NCI-H510A treated with DMSO at 0.1 percent for 48 hours (cell line): ENCODE measurements around the gene MRPL36.
A peak's percentile ranks its signal among the peaks of the same experiment; 100 is the strongest.
"Not testable (repeated sequence)": the region's sequence is repeated elsewhere in the genome, so short reads cannot be mapped to it uniquely, and the experiment has no call there.

Experiments
- DNase-seq: peaks from one replicate; lab custom pipeline; 2025; lab: John Stamatoyannopoulos, UW

The MRPL36 gene

DNA sequence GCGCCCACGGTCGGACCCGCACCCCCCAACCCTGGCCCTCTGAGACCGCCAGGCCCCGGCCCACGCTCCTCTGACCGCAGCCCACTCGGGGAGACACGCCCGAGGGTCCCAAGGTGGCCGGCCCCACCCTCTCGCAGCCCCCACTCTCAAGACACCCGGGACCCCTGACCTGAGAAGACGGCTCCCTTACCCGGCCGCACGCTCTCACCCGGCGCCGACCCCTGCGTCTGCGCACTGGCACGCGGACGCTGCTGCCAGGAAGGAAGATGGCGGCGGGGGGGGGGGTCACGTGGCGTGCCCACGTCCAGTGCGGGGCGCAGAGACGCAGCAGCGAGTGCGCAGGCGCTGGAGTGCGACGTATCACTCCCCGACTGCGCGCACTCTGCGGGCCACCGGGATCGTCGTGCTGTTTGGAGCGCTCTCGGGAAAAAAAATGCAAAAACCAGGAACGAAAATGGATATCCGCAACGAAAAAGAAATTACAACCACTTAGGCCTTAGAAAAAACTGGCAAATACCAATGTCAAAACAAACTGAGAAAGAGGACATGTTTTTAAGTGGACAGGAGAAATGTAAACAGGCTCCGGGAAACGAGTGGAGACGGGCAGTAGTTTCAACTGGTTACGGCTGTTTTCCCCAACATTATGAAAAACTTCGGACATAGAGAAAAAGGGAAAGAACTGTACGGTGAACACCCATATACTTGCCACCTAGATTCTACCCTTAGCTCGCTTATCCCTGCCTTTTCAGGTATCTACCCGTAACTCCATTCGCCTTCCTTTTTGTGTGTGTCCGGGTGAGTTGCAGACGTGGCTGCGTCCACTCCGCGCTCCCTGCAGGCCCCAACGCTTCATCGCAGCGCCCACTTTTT lies at the start of gene MRPL36:
Gene MRPL36, minus strand, starts transcription at position 236 of the 870 bp plus-strand sequence. CDS start 902 bp downstream, outside the sequence.
- DNase-seq, result peak; percentile 82

DNA sequence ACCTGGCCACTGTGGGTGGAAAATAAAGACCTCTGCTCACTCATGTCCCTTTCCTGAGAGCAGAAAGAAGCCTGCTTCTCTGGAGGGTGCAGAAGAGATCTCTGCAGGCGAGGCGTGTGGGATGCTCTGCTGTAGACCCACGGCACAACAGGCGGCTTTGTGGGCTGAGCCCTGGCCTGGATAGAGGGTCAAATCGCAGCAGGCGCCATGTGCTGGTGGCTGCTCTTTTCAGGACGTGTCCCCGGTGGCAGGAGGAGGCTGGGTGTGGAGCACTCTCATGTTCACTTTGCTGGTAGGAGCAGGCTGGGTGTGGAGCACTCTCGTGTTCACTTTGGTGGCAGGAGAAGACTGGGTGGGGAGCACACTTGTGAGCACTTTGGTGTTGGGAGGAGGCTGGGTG lies 48.0 kb upstream of the MRPL36 start:
- no peak for DNase-seq

DNA sequence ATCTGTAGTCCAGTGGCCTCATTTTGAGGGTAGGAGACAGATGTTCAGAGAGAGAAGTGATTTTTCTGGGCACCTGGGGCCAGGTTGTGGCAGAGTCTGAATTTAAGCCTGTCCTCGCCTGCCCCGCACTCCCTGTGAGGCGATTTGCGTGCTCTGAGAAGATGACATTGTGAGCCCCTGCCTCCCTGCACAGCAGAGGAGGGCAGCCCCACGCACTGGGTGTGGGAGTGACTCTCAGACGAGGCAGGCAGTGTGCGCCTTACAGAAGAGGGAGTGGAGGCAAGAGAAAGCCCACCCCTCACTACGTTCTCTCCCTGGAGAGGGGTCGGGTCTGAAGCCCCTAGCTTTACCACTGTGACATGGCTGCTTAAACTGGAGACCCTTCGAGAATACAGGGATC lies 47.4 kb upstream of the MRPL36 start:
- DNase-seq, result no peak

DNA sequence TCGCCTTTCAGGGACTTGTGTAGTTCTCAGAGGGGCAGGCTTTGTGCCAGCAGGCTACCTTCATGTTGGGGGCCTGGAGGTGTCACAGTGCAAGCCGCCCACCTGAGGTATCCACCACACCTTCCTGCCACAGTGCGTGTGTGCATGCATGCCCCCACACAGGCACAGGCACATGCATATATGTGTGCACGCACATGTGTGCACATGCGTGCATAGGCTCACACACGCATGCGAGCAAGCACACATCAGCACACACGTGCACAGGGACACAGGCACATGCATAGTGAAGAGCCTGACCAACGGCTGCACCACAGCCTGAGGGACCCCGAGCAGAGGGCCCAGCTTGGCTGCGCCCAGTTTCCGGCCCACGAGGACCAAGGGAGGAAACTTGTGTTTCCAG lies 46.9 kb upstream of the MRPL36 start:
- no peak for DNase-seq

DNA sequence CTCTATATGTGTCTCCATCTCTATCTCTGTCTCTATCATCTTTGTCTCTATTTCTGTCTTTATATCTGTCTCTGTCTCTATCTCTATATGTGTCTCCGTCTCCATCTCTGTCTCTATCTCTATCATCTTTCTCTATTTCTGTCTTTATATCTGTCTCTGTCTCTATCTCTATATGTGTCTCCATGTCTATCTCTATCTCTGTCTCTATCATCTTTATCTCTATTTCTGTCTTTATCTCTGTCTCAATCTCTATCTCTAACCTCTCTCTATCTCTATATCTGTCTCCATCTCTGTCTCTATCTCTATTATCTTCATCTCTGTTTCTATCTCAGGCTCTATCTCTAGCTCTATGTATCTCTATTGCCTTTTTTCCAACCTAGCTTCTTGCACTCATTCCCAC lies 46.1 kb upstream of the MRPL36 start:
- no peak for DNase-seq

DNA sequence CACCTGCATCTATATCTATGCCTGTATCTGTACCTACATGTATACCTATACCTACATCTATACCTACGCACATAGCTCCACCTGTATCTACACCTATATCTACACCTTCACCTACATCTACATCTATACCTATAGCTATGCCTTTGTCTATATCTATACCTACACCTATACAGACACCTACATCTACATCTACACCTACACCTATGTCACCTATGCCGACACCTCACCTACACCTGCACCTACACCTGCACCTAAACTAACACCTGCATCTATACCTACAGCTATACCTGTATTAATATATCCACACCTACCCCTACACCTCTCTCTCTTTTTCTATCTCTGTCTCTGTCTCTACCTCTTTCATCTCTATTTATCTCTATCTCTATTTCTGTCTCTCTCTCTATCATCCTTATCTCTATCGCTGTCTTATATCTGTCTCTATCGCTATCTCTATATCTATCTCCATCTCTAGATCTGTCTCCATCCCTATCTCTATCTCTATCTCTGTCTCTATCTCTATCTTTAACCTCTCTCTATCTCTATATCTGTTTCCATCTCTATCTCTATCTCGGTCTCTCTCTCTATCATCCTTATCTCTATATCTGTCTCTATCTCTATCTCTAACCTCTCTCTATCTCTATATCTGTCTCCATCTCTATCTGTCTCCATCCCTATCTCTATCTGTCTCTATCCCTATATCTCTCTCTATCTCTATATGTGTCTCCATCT lies 45.2 kb upstream of the MRPL36 start:
- no peak for DNase-seq

DNA sequence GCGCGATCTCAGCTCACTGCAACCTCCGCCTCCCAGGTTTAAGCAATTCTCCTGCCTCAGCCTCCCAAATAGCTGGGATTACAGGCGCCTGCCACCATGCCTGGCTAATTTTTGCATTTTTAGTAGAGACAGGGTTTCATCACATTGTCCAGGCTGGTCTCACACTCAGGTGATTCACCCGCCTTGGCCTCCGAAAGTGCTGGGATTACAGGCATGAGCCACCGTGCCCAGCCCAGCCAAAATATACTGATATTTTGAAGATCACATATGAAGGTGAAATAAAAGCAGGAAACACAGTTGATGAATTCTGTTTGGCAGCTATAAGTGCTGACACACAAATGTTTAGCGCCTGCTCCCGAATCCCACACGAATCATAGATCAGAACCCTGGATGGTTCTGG lies 44.1 kb upstream of the MRPL36 start:
- DNase-seq, result not testable (repeated sequence)

DNA sequence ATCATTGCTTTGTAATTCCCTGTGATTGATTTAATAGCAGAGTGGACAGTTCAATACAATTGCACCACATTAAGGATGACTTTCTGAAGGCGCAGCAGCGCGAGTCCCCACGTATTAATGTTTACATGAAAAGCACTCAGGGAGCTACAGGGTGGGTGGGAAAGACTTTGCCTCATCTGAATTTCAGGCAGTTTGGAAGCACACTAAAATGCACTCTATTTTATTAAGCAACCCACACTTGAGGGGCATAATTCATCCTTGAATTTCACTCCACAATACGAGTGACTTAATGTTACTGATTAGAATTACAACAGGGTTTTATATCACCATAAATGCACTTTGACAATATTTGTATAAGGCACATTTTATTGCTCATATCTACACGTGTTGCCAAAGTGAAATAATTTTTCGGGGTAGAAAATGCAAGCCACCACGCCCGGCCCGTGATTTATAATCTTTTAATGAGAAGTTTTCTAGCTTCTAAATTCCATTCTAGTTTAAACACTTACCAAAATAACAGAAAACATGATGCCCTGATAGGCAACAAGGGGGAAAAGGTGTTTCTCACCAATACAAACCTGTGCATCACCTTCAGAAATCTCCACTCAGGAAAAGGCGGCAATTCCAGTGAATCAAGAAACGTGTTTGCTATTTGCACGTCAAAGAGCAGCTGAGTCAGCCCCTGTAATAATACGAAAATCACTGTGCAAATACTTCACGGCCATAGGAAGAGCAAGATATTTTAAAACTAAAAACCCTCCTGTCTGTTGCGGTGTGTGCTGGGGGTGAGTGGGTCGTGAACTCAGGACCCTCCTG lies 42.6 kb upstream of the MRPL36 start:
- DNase-seq, result no peak

DNA sequence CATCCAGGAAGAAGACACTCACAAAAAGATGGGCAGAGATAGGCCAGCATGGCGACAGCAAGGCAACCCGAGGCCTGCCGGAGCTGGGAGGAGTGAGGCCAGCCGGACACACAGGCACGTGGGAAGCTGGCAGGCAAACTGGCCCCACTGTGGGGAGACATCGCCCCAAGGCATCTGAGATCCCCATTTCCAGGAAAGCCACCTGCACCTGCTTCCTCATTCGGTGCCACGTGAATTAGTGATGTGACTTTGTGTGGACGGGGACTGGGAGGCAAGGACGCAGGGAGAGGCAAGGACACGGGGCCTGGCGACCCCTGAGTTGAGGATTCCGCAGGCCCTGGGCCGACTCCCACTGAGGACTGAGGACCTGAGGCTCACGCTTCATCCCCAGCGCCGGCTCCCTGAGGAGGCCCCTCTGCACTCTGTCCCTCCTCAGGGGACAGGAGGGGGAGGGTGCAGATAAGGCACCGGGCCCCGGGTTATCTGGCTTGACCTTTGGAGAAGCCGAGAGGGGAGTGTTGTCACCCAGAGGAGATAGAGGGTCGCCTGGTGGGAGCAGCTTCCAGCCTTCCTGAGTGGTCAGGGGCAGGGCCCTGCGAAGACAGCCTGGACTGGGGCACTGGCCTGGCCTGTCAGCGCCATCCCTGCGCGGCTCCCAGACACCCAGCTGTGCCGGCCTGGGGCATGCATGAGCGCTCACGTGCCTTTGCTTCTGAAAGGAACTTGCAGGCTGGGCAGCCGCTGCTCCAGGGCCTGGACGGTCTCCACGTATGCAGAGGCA lies 41.3 kb upstream of the MRPL36 start:
- no peak for DNase-seq

DNA sequence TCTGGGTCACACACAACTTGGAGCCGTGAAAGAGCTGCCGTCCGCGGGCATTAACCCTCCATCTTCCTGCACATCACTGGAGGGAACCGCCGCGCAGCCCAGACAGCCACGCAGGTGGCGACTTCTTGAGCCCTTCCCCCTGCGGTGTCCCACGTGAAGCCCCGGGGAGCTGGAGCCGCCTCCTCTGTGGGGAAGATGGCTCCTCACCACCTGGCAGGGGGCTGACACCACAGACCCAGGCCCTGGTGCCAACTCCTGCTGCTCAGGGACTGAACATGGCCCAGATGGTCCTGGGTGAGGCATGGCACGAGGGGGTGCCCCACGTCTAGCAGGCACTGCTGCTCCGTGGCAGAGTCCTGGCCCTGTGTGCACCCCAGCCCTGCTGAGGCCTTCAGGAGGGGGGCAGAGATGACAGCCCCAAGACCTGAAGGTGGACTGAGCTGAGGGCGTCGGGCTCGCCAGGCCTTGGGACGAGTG lies 40.5 kb upstream of the MRPL36 start:
- no peak for DNase-seq

DNA sequence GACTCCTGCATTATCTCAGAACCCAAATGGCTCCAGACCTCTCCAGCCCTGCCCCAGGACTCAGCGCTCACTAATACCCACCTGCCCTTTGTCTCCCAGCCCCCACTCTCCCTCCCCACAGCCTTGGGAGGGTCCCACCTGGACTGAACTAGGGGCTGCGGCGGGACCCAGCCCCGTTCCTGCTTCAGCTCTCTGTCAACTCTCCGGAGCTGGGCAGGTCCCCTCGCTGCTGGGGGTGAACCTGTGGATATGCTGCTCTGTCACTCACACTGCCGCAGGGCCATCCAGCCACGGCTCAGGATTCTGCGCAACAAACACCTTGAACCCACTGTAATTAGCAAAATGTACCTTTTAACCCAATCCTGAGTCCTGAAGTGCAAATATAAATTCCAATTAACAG lies 38.4 kb upstream of the MRPL36 start:
- no peak for DNase-seq

DNA sequence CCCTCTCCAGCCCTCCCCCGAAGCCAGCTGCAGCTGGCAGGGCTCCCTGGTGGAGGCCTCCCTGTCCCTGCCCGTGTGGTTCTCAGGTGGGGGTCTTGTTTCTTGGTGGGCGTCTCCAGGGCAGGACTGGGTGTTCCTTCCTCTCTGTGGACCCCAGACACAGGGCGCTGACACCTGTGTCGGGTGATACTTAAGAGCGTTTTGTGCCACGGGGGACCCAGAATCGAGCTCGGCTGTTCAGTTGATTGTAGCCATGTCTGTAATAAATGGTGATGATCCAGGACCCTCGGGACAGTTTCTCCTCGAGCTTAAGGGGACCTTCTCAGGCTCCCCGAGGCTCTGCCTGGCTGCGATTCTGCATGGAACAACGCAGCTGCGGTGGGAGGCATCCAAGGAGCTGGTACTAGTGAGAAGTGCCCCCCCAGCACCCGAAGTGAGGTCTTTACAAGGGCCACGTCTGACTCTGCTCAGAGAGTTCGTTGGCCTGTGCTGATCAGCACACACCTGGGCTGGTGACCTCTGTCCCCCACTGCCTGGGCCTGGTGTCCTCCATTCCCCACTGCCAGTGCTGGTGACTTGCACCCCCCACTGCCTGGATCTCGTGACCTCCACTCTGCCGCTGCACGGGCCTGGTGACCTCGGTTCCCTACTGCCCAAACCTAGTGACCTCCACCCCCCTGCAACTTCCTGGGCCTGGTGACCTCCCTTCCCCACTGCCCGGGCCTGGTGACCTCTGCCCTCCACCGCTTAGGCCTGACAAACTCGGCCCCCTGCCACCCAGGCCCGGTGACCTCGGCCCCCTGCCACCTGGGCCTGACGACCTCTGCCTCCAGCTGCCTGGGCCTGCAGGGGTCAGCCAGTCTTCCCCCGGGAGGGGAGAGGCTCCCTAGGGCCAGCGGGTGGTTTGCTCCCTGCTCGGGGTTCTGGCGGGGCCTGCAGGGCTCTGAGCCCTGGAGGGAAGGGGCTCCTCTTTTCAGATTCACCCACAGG lies 37.5 kb upstream of the MRPL36 start:
- no peak for DNase-seq

DNA sequence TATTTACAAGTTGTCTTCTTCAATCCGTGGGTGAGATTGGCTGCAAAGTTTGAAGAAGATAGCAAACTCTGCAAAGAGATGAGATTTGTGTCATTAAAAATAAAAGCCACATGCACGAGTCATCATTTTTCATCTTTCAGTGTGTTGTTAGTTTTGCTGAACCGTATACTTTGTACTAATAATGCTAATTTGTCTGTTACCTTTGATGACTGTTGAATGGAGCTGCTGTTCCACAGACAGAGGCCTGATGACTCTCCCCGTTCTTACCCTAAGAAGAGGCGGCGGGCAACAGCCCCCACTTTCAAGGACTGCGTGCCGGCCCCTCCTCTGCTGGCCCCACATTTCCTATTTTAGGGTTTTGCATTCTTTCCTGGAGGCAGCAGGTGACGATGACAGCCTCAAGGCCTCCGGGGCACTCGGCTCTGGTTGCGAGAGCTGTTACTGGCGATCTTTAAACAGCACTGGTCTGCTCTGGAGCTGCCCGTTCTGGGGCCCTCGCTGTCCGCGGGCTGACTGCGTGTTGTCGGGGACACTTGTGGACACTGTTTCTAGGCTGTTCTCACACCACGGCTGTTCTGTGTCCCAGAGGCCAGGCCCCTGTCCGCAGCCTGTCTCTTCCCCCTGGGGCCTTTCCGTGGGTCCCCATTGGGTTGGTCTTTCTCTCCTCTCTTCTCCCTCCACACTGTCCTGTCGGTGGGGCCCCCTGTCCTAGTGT lies 36.7 kb upstream of the MRPL36 start:
- no peak for DNase-seq

DNA sequence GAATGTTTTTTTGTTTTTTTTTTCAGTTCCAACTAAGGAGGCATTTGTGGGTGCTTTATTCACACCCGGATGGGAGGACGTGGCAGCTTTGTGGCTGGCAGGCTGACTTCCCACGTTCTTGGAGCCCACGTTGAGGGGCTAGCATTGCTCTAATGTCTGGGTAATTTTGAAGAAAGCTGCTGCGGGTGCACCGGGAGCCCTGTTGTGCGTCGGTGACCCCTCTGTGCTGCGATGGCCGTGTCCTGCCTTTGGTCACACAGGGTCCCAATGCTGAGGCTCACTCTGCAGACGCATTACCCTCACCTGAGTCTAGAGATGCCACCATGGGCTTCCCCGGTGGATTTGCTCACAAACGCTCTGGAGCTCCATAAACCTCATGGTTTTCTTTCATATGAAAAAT lies 35.8 kb upstream of the MRPL36 start:
- no peak for DNase-seq

DNA sequence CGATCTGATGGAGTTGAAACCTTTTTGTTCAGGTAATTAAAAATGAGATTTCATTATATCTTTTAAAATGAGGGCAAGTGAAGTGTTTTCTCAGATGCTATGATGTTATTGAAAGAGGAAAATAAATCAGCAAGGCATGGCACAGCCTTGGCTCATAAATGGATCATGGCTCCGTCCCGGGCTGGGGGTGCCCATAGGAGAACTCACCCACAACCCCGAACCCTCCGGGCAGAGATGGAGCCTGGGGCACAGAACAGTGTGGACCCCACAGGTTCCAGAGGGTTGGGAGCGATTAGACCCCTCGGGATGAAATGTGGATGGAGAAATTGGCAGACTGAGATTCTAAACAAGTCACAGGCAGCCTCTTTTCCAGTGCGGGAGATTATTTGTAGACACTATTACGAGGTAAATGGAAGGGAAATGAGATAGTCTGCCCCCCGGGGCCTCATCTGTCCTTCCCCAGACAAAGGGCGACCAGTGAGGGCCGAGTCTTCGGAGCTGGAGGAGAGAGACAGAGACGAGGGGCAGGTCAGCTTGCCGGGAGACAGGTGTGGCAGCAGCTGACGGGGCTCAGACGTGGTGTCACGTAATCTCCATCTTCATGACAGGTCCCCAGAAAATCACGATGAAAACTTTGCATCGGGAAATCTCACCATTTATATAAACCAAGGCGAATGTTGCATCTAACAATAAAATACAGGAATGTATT lies 35.2 kb upstream of the MRPL36 start:
- no peak for DNase-seq

DNA sequence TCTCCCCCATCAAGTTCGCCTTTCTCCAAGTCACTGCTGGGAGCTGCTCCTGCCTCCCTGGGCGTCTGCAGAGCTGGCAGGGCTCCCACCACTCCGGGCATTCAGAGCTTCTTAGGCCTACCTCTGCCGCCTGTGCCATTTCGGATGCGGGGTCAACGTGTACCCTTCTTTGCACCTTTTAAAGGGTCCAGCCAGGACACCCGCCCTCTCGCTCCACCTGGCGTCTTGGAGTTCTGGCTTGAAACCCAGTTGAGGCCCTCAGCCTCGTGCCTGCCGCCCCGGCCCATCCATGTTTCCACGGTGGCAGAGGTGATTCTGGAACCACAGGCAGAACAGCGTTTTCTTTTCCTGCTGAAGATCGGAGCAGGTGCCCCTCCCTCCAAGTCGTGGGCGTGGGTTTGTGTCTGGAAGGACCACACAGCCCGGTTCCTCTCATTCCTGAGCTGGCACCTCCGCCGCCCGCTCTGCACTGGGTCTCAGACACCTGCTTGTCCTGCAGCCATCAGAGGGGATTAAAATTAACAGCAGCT lies 34.5 kb upstream of the MRPL36 start:
- no peak for DNase-seq

DNA sequence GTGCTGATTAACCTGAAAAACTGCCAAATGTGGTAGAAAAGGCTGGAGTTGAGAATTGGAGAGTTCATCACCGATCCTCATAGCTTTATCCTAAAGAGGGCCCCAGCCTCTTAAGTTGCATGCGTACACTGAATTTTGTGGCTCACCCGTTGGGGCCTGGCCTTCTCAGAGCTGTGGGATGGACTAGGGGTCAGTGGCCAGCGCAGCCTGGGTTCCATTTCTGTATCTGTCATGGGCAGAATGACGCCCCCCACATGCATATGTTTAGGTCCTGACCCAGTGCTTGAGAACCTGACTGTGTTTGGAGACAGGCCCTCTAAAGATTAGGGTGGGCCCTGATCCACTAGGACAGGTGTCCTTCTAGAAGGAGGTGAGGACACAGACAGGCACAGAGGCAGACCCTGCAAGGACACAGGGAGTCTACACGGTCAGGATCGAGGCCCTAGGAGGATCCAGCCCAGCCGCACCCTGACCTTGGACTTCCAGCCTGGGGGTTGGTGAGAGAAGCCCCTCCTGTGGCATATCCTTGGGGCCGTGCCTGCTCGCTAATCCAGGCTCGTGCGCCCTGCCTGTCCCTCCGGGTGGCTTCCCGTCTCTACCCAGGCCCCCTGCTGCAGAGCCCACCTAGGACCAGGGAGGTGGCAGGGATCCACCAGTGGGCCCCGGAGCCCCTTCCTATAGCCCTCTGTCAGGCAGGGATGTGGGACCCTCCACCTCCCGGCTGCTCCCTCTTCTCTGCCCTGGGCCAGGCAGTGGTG lies 33.8 kb upstream of the MRPL36 start:
- DNase-seq, result no peak
